Activated B cell treated with CpG ODN at 0.5 μM for 24 hours (primary cell): ENCODE data around the gene SNX27. TPM values are rescaled to one million over a fixed set of nuclear protein-coding genes. Genes with fewer than 3 reads are reported as not detected.

ENCODE experiments used
- ATAC-seq: fragments of 200-7000 bp; cut with Tn5 transposase; one replicate; pipeline ENCODE4 v1.10.0; 2021; ENCODE audit warnings: low read depth, mild to moderate bottlenecking, moderate library complexity
- CTCF ChIA-PET: fragments of 350-600 bp; sonication (Branson Sonifier 250); formaldehyde crosslinking; loops from one replicate; lab custom pipeline; 2021; ENCODE audit warnings: antibody characterized with exemption; lab: Charles Lee
- POLR2A ChIA-PET: fragments of 350-600 bp; sonication (Branson Sonifier 250); formaldehyde crosslinking; loops from one replicate; lab custom pipeline; 2021; ENCODE audit warnings: antibody characterized with exemption; lab: Charles Lee
- DNase-seq: peaks from one replicate; pipeline ENCODE4 v3.0.0; 2022
- H3K27ac Mint-ChIP-seq: one replicate; pipeline ENCODE4 v1.8.0; 2020; ENCODE audit warnings: mixed read lengths
- H3K27me3 Mint-ChIP-seq: one replicate; pipeline ENCODE4 v1.8.0; 2021; ENCODE audit warnings: mixed read lengths
- H3K36me3 Mint-ChIP-seq: one replicate; pipeline ENCODE4 v1.8.0; 2021; ENCODE audit warnings: low read depth, mixed read lengths
- H3K4me1 Mint-ChIP-seq: one replicate; pipeline ENCODE4 v1.8.0; 2021; ENCODE audit warnings: mixed read lengths
- H3K4me3 Mint-ChIP-seq: one replicate; pipeline ENCODE4 v1.8.0; 2020; ENCODE audit warnings: mild to moderate bottlenecking, mixed read lengths
- H3K9me3 Mint-ChIP-seq: one replicate; pipeline ENCODE4 v1.8.0; 2020; ENCODE audit warnings: mixed read lengths
- CTCF ChIP-seq: fragments of 200-600 bp; IDR thresholded peaks from one replicate; pipeline ENCODE4 v1.8.0; 2022; ENCODE audit warnings: antibody characterized with exemption, mild to moderate bottlenecking
- intact Hi-C: fragments of 100-400 bp; cut with micrococcal nuclease; formaldehyde crosslinking; loops from one replicate; pipeline ENCODE4 v1.15.1; 2024
- total RNA-seq: library from RNA; stranded (reverse); gene quantifications from 2 replicates; pipeline ENCODE4 v1.2.3, GENCODE V29; 2022

The SNX27 gene
- total RNA-seq, 1 donor from 2014 or later: 27.6 TPM

- Mint-ChIP-seq H3K4me3 (no peak overlapping the region), H3K27ac (no peak overlapping the region), H3K4me1 (peaks cover 10% of the 10 kb centered on the region), H3K9me3 (no peaks in the 10 kb centered on the region), H3K27me3 (no peaks in the 10 kb centered on the region), H3K36me3 (peaks cover 1% of the 10 kb centered on the region)
- DNase-seq: no peak
- CTCF ChIA-PET: no interaction called here
- intact Hi-C loops: no loop called here
- TF ChIP-seq CTCF: no peak
- ATAC-seq: no peak
- POLR2A ChIA-PET: no interaction called here
These were observed 9.5 kb downstream of the SNX27 start for GRCh38 chr1:151621351-151621750.

DNA sequence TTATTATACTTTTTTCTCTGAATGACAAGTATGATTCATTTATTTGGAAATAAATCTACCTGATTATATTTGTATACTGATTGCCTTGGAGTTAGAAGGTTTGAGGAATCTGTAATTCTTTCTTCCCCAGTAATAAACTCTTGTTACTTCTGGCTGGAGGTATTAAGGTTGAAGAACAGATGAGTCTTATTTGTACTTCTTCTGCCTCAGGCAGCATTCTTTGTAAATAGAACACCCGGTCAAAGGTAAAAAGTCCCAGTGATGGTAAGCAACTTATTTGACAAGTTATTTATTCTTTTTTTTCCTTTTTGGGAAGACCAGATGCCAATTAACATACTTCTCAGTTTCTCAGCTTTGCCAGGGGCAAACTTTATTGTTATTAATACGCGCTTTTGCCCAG, 12.9 kb downstream of the SNX27 start:
- H3K27me3 Mint-ChIP-seq: no peaks in the 10 kb centered on the region
- ChIA-PET CTCF (no interaction called here), POLR2A (interaction anchor here (0.7 kb wide), 1 partner anchor 15 kb away, joined by 5 read pairs; no protein-coding TSS in a partner anchor)
- no peak overlapping the region for H3K27ac Mint-ChIP-seq
- no peak overlapping the region for H3K4me3 Mint-ChIP-seq
- TF ChIP-seq CTCF: no peak
- intact Hi-C loops: no loop called here
- peaks cover 4% of the 10 kb centered on the region for H3K4me1 Mint-ChIP-seq
- peaks cover 18% of the 10 kb centered on the region for H3K36me3 Mint-ChIP-seq
- DNase-seq (no peak), ATAC-seq (no peak)
- H3K9me3 Mint-ChIP-seq: no peaks in the 10 kb centered on the region

- ChIA-PET POLR2A (no interaction called here), CTCF (no interaction called here)
- ATAC-seq: no peak
- Mint-ChIP-seq H3K4me3 (no peak overlapping the region), H3K4me1 (peaks cover 4% of the 10 kb centered on the region), H3K36me3 (peaks cover 18% of the 10 kb centered on the region), H3K27ac (no peak overlapping the region), H3K27me3 (no peaks in the 10 kb centered on the region), H3K9me3 (no peaks in the 10 kb centered on the region)
- TF ChIP-seq CTCF: no peak
- no peak for DNase-seq
- intact Hi-C loops: no loop called here
These were observed 15.0 kb downstream of the SNX27 start for GRCh38 chr1:151626740-151627334.

DNA sequence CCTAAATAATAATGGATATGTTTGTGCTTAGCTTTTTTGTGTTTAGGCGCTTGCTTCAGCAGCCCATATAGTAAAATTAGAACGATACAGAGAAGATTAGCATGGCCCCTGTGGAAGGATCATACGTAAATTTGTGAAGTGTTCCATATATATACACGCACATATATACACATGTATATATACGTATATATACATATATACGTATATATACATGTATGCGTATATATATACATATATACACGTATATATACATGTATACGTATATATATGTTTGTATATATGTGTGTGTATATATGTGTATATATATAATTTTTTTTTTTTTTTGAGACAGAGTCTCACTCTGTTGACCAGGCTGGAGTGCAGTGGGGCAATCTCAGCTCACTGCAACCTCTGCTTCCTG, 17.4 kb downstream of the SNX27 start:
- DNase-seq: no peak
- ChIA-PET CTCF (no interaction called here), POLR2A (no interaction called here)
- peaks cover 6% of the 10 kb centered on the region for H3K4me1 Mint-ChIP-seq
- H3K36me3 Mint-ChIP-seq: peaks cover 23% of the 10 kb centered on the region
- no peak for ATAC-seq
- no peaks in the 10 kb centered on the region for H3K9me3 Mint-ChIP-seq
- no peaks in the 10 kb centered on the region for H3K27me3 Mint-ChIP-seq
- TF ChIP-seq CTCF: no peak
- intact Hi-C loops: no loop called here
- H3K4me3 Mint-ChIP-seq: no peak overlapping the region
- no peak overlapping the region for H3K27ac Mint-ChIP-seq

DNA sequence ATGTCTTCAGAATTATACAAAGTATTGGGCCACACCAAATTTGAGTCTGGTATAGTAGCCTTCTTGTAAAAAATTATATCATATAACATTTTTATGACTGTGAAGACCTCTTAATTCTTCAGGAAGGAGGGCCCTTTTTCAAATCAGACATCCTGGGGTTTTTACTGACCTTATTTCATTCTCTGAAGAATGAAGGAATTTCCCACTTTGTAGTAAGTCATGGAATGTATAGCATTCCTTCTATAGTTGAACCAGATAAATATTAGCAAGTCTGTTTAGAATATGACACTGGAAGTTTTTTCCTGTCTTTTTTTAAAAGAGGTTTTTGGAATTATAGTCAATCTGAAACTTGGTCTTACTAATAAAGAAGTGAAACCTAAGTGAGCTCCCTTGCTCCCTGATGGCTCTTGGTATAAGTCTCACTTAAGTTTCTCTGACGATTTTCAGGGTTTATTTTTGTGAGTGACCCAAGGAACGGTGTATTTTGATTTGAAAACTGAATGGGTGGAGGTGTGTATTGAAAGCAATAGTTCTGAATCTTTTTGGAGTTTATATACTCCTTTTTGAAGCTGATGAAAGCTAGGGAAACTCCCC, 23.7 kb downstream of the SNX27 start:
- no peak for DNase-seq
- ChIA-PET CTCF (no interaction called here), POLR2A (no interaction called here)
- peaks cover 10% of the 10 kb centered on the region for H3K4me1 Mint-ChIP-seq
- intact Hi-C loops: no loop called here
- H3K36me3 Mint-ChIP-seq: peaks cover 26% of the 10 kb centered on the region
- no peaks in the 10 kb centered on the region for H3K9me3 Mint-ChIP-seq
- H3K27ac Mint-ChIP-seq: no peak overlapping the region
- no peaks in the 10 kb centered on the region for H3K27me3 Mint-ChIP-seq
- TF ChIP-seq CTCF: no peak
- peak; percentile 50 for ATAC-seq
- H3K4me3 Mint-ChIP-seq: no peak overlapping the region
